ENCODE data around the gene EPB41L5.

DNA sequence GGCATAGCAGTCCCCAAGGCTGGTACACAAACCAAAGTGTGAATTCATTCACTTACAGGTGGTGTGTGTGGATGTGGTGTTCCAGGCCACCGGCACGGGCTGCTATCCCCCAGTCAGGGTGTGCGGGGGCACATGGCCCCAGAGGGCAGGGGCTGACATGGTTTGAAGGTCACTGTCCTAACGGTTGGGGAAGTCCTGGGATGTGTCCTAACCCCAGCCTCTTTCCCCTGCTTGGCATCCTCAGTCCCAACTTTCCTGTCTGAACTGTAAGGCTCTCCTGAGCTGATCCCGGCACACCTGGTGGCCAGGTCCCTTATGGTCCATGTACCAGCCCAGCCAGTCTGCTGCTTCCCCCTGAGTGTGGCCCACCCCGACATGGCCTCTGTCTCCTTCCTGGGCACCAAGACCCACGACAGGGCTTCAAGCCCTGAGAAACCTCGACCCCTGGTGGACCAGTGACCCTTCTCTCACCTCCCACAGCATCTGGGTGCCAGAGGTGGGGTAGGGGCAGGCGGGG, 212.7 kb downstream of the EPB41L5 start:
- TF ChIP-seq, protein P1, sequence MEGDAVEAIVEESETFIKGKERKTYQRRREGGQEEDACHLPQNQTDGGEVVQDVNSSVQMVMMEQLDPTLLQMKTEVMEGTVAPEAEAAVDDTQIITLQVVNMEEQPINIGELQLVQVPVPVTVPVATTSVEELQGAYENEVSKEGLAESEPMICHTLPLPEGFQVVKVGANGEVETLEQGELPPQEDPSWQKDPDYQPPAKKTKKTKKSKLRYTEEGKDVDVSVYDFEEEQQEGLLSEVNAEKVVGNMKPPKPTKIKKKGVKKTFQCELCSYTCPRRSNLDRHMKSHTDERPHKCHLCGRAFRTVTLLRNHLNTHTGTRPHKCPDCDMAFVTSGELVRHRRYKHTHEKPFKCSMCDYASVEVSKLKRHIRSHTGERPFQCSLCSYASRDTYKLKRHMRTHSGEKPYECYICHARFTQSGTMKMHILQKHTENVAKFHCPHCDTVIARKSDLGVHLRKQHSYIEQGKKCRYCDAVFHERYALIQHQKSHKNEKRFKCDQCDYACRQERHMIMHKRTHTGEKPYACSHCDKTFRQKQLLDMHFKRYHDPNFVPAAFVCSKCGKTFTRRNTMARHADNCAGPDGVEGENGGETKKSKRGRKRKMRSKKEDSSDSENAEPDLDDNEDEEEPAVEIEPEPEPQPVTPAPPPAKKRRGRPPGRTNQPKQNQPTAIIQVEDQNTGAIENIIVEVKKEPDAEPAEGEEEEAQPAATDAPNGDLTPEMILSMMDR (IDR thresholded peaks at IDR 0.05) = no peak
- no peak for TF ChIP-seq POLR2A (IDR thresholded peaks at IDR 0.05)
